HUES6 (cell line): ENCODE data around the gene RRP9.
"Not testable (repeated sequence)": the region's sequence is repeated elsewhere in the genome, so short reads cannot be mapped to it uniquely, and the experiment has no call there.

Source experiments
- H3K27ac ChIP-seq: 2 replicates; pipeline ENCODE4 v1.7.0; 2013; ENCODE audit warnings: low read depth, mild to moderate bottlenecking, low read length, inconsistent platforms
- H3K27me3 ChIP-seq: 2 replicates; pipeline ENCODE4 v1.6.1; 2013; ENCODE audit warnings: low read length; ENCODE audit not compliant: control insufficient read depth, insufficient read depth
- H3K36me3 ChIP-seq: 2 replicates; pipeline ENCODE4 v1.6.1; 2013; ENCODE audit warnings: low read length; ENCODE audit not compliant: control insufficient read depth, insufficient read depth
- H3K4me1 ChIP-seq: 2 replicates; pipeline ENCODE4 v1.6.1; 2013; ENCODE audit warnings: low read length; ENCODE audit not compliant: control insufficient read depth, insufficient read depth
- H3K4me3 ChIP-seq: 2 replicates; pipeline ENCODE4 v1.5.1; 2013; ENCODE audit warnings: low read depth, low read length
- H3K9ac ChIP-seq: one replicate; pipeline ENCODE4 v1.6.1; 2013; ENCODE audit warnings: mild to moderate bottlenecking, low read length
- H3K9me3 ChIP-seq: 2 replicates; pipeline ENCODE4 v1.6.1; 2013; ENCODE audit warnings: low read depth, low read length; ENCODE audit not compliant: control insufficient read depth, insufficient read depth

RRP9 gene

GRCh38 chr3:51934991-51935885 is 6.5 kb downstream of the RRP9 start:
- no peak overlapping the region for H3K9ac ChIP-seq
- H3K4me3 ChIP-seq, result no peak overlapping the region
- H3K4me1 ChIP-seq, result 0 out of 2 replicates have a peak, but pooled peaks cover under 1% of the 10 kb centered on the region
- no peak overlapping the region for H3K27ac ChIP-seq
- H3K27me3 ChIP-seq, result no peaks in the 10 kb centered on the region
- H3K9me3 ChIP-seq, result no peaks in the 10 kb centered on the region
- H3K36me3 ChIP-seq, result peaks cover 76% of the 10 kb centered on the region

- Histone ChIP-seq H3K9ac (no peak overlapping the region), H3K27me3 (no peaks in the 10 kb centered on the region), H3K27ac (no peak overlapping the region), H3K4me1 (no peaks in the 10 kb centered on the region), H3K36me3 (peaks cover 74% of the 10 kb centered on the region), H3K9me3 (no peaks in the 10 kb centered on the region), H3K4me3 (no peak overlapping the region)
Observed at GRCh38 chr3:51934139-51934850, 7.4 kb downstream of the RRP9 start.

GRCh38 chr3:51933471-51934138 is 8.1 kb downstream of the RRP9 start:
- H3K9ac ChIP-seq, result no peak overlapping the region
- no peaks in the 10 kb centered on the region for H3K9me3 ChIP-seq
- H3K4me1 ChIP-seq, result no peaks in the 10 kb centered on the region
- H3K4me3 ChIP-seq, result no peak overlapping the region
- H3K36me3 ChIP-seq, result peaks cover 67% of the 10 kb centered on the region
- H3K27ac ChIP-seq, result no peak overlapping the region
- no peaks in the 10 kb centered on the region for H3K27me3 ChIP-seq

GRCh38 chr3:51932471-51933370 is 9.0 kb downstream of the RRP9 start:
- Histone ChIP-seq H3K9me3 (no peaks in the 10 kb centered on the region), H3K9ac (no peak overlapping the region), H3K27ac (no peak overlapping the region), H3K36me3 (peaks cover 58% of the 10 kb centered on the region), H3K4me3 (no peak overlapping the region), H3K27me3 (no peaks in the 10 kb centered on the region), H3K4me1 (no peaks in the 10 kb centered on the region)

GRCh38 chr3:51931756-51932155 is 9.9 kb downstream of the RRP9 start:
- H3K36me3 ChIP-seq, result peaks cover 49% of the 10 kb centered on the region

GRCh38 chr3:51930439-51930838 is 11.3 kb downstream of the RRP9 start:
- Histone ChIP-seq H3K36me3 (peaks cover 36% of the 10 kb centered on the region), H3K4me3 (no peak overlapping the region), H3K9ac (no peak overlapping the region), H3K9me3 (no peaks in the 10 kb centered on the region), H3K27ac (no peak overlapping the region), H3K4me1 (no peaks in the 10 kb centered on the region), H3K27me3 (no peaks in the 10 kb centered on the region)

More at GRCh38 chr3:51931756-51932155, 9.9 kb downstream of the RRP9 start:
- Histone ChIP-seq H3K27ac (no peak overlapping the region), H3K4me3 (no peak overlapping the region), H3K27me3 (no peaks in the 10 kb centered on the region), H3K4me1 (no peaks in the 10 kb centered on the region), H3K9me3 (no peaks in the 10 kb centered on the region), H3K9ac (no peak overlapping the region)

- Histone ChIP-seq H3K27me3 (no peaks in the 10 kb centered on the region), H3K4me3 (no peak overlapping the region), H3K36me3 (peaks cover 27% of the 10 kb centered on the region), H3K4me1 (no peaks in the 10 kb centered on the region), H3K9me3 (no peaks in the 10 kb centered on the region), H3K9ac (no peak overlapping the region), H3K27ac (no peak overlapping the region)
Observed at GRCh38 chr3:51929420-51930003, 12.2 kb downstream of the RRP9 start.

- H3K4me1 ChIP-seq, H3K27ac ChIP-seq, H3K9ac ChIP-seq, H3K4me3 ChIP-seq, H3K9me3 ChIP-seq, H3K27me3 ChIP-seq: not testable (repeated sequence)
- H3K36me3 ChIP-seq, result peaks cover 21% of the 10 kb centered on the region
Observed at GRCh38 chr3:51928981-51929380, 12.7 kb downstream of the RRP9 start.

GRCh38 chr3:51928438-51928837 is 13.3 kb downstream of the RRP9 start:
- H3K4me1 ChIP-seq, result no peaks in the 10 kb centered on the region
- no peaks in the 10 kb centered on the region for H3K27me3 ChIP-seq
- no peak overlapping the region for H3K9ac ChIP-seq
- H3K9me3 ChIP-seq, result no peaks in the 10 kb centered on the region
- H3K4me3 ChIP-seq, result no peak overlapping the region
- H3K27ac ChIP-seq, result no peak overlapping the region
- H3K36me3 ChIP-seq, result peaks cover 16% of the 10 kb centered on the region
